Measurements from ENCODE around the gene ZFHX3. TPM values are rescaled to one million over a fixed set of nuclear protein-coding genes. Genes with fewer than 3 reads are reported as not detected.

The ZFHX3 gene
- total and polyA plus RNA-seq, 9 of the 15 experiments (the other 6 are each of a cell fraction or from before 2014, with no cell fraction given): 0.01 to 0.23 (median 0.06) TPM; not detected in 4

GRCh38 chr16:73064212-73064993, 16.5 kb upstream of the ZFHX3 start:
- no peak overlapping the region for H3K9ac ChIP-seq (ENCODE audit: insufficient read depth in 1 of 2, low read depth in 2 of 2, low read length in 2 of 2)
- 0 out of 2 replicates have a peak, but pooled peaks have one; percentile 25 for TF ChIP-seq TCF3 (CRISPR knock-in tag; IDR thresholded peaks at IDR 0.05)
- no peak for TF ChIP-seq ZNF511 (CRISPR knock-in tag; IDR thresholded peaks at IDR 0.05)
- TF ChIP-seq EP300 (IDR thresholded peaks at IDR 0.05; ENCODE audit: low read length): no peak
- no peak for TF ChIP-seq CHD2 (IDR thresholded peaks at IDR 0.05; ENCODE audit: low read depth, low read length)
- no peaks in the 10 kb centered on the region for H3K36me3 ChIP-seq (ENCODE audit: control insufficient read depth, insufficient read depth, low read length)
- H3K27me3 ChIP-seq (ENCODE audit: control insufficient read depth in 2 of 2, insufficient read depth in 2 of 2, low read length in 2 of 2): peaks cover 27 to 46% of the 10 kb centered on the region in 2 experiments
- no TSS peak for BruUV-seq (replicated peaks)
- H3K4me1 ChIP-seq (replicated peaks in 1 of 2; ENCODE audit: control insufficient read depth in 2 of 2, insufficient read depth in 2 of 2, low read length in 2 of 2): peaks cover 0 to 4% of the 10 kb centered on the region in 2 experiments; a peak in 2 of 5 replicates
- DNase-seq (ENCODE audit: extremely low read depth in 1 of 4, low spot score in 3 of 4) (peak in 2 of 4 experiments; percentile 13 to 28), ATAC-seq (no peak), FAIRE-seq (no peak)
- intact Hi-C loops (cut with micrococcal nuclease) (no loop called here), in situ Hi-C loops (cut with MboI) (no loop called here)
- H3K4me3 ChIP-seq: no peak overlapping the region
- no peak overlapping the region for H3K27ac ChIP-seq (ENCODE audit: extremely low read depth, low read depth, low read length)
- ChIA-PET POLR2A (interaction anchor here (0.6 kb wide), 1 partner anchor 1060 kb away, joined by 3 read pairs; no protein-coding TSS in a partner anchor), CTCF (ENCODE audit: low intra/inter-chr PET ratio) (no interaction called here)
- no peaks in the 10 kb centered on the region for H3K79me2 ChIP-seq (ENCODE audit: control insufficient read depth, insufficient read depth, low read length)
- no peak overlapping the region for H2AFZ ChIP-seq (ENCODE audit: low read depth, low read length)
- no peak overlapping the region for H3K4me2 ChIP-seq (ENCODE audit: insufficient read depth, low read length)
- 7% methylated on average over 24 of the region's 25 CpGs for WGBS (ENCODE audit: insufficient coverage, low coverage, missing lambda C conversion rate)
- no peaks in the 10 kb centered on the region for H4K20me1 ChIP-seq (replicated peaks; ENCODE audit: control insufficient read depth, insufficient read depth, low read length)
- H3K9me3 ChIP-seq (replicated peaks; ENCODE audit: control insufficient read depth, insufficient read depth, low read depth, low read length): no peaks in the 10 kb centered on the region
- H3K9me1 ChIP-seq (ENCODE audit: control insufficient read depth, insufficient read depth, low read length): no peaks in the 10 kb centered on the region

- Histone ChIP-seq H3K4me3 (no peak overlapping the region), H3K9me1 (ENCODE audit: control insufficient read depth, insufficient read depth, low read length) (no peaks in the 10 kb centered on the region), H4K20me1 (replicated peaks; ENCODE audit: control insufficient read depth, insufficient read depth, low read length) (no peaks in the 10 kb centered on the region), H3K4me1 (replicated peaks in 1 of 2; ENCODE audit: control insufficient read depth in 2 of 2, insufficient read depth in 2 of 2, low read length in 2 of 2) (peaks cover 0 to 5% of the 10 kb centered on the region in 2 experiments; a peak in 2 of 5 replicates), H3K79me2 (ENCODE audit: control insufficient read depth, insufficient read depth, low read length) (no peaks in the 10 kb centered on the region), H3K27me3 (ENCODE audit: control insufficient read depth in 2 of 2, insufficient read depth in 2 of 2, low read length in 2 of 2) (peaks cover 33 to 51% of the 10 kb centered on the region in 2 experiments), H2AFZ (ENCODE audit: low read depth, low read length) (no peak overlapping the region), H3K27ac (ENCODE audit: extremely low read depth, low read depth, low read length) (no peak overlapping the region), H3K9ac (ENCODE audit: insufficient read depth in 1 of 2, low read depth in 2 of 2, low read length in 2 of 2) (no peak overlapping the region), H3K9me3 (replicated peaks; ENCODE audit: control insufficient read depth, insufficient read depth, low read depth, low read length) (no peaks in the 10 kb centered on the region), H3K4me2 (ENCODE audit: insufficient read depth, low read length) (no peak overlapping the region), H3K36me3 (ENCODE audit: control insufficient read depth, insufficient read depth, low read length) (no peaks in the 10 kb centered on the region)
- DNase-seq (ENCODE audit: extremely low read depth in 1 of 4, low spot score in 3 of 4) (no peak), ATAC-seq (no peak), FAIRE-seq (no peak)
- intact Hi-C loops (cut with micrococcal nuclease): no loop called here
- WGBS (ENCODE audit: insufficient coverage, low coverage, missing lambda C conversion rate): 0% methylated on average over 14 of the region's 14 CpGs
- ChIA-PET POLR2A (no interaction called here), CTCF (ENCODE audit: low intra/inter-chr PET ratio) (no interaction called here)
- no TSS peak for BruUV-seq (replicated peaks)
- in situ Hi-C loops (cut with MboI): no loop called here
- TF ChIP-seq ZBTB33 (CRISPR knock-in tag; IDR thresholded peaks at IDR 0.05) (no peak), E2F8 (IDR thresholded peaks at IDR 0.05; ENCODE audit: low read depth, partially characterized antibody) (no peak), ZC3H8 (IDR thresholded peaks at IDR 0.05) (no peak), ZBTB2 (IDR thresholded peaks at IDR 0.05) (no peak)
Observed at GRCh38 chr16:73063854-73064211, 15.9 kb upstream of the ZFHX3 start.

Measured in K562 (cell line).